H1 (cell line): ENCODE results near the gene PRKN. TPM values are rescaled to one million over a fixed set of nuclear protein-coding genes. Genes with fewer than 3 reads are reported as not detected.

Experiments used
- CTCF ChIA-PET: fragments of 300-600 bp; sonication (Branson Sonifier 250); formaldehyde crosslinking; loops from one replicate; lab custom pipeline; 2021; ENCODE audit not compliant: partially characterized antibody; lab: Charles Lee
- POLR2A ChIA-PET: fragments of 300-600 bp; sonication (Branson Sonifier 250); formaldehyde crosslinking; loops from one replicate; lab custom pipeline; 2021; ENCODE audit warnings: inconsistent platforms; ENCODE audit not compliant: partially characterized antibody; lab: Charles Lee
- DNase-seq, 2 experiments: peaks; one replicate each; pipeline versions ENCODE4 v3.0.0 to v3.0.0-alpha.2; 2010 to 2022; ENCODE audit warnings: low spot score in 2 of 2, low read depth in 1 of 2, mixed read lengths in 1 of 2
- FAIRE-seq: peaks from 2 replicates; lab custom pipeline; 2011; peaks lifted over from hg19 to GRCh38; lab: Jason Lieb, UNC
- H2AFZ ChIP-seq: 2 replicates; pipeline ENCODE4 v1.8.1; 2012; ENCODE audit warnings: low read length, inconsistent platforms
- H2AK5ac ChIP-seq: 2 replicates; pipeline ENCODE4 v1.6.1; 2013; ENCODE audit warnings: low read depth, low read length
- H2BK120ac ChIP-seq: replicated peaks from 2 replicates; pipeline ENCODE3; 2013; ENCODE audit warnings: low read depth, low read length, inconsistent platforms
- H2BK12ac ChIP-seq: 2 replicates; pipeline ENCODE4 v1.6.1; 2013; ENCODE audit warnings: low read depth, low read length
- H2BK15ac ChIP-seq: 2 replicates; pipeline ENCODE4 v1.6.1; 2013; ENCODE audit warnings: low read length
- H2BK20ac ChIP-seq: 2 replicates; pipeline ENCODE4 v1.6.1; 2013; ENCODE audit warnings: low read length
- H2BK5ac ChIP-seq: 2 replicates; pipeline ENCODE4 v1.6.1; 2013; ENCODE audit warnings: low read depth, low read length
- H3K14ac ChIP-seq: 2 replicates; pipeline ENCODE4 v1.6.1; 2013; ENCODE audit warnings: inconsistent platforms; ENCODE audit not compliant: insufficient read length
- H3K18ac ChIP-seq: 2 replicates; pipeline ENCODE4 v1.6.1; 2013; ENCODE audit warnings: low read length; ENCODE audit errors: extremely low read depth
- H3K23ac ChIP-seq: 2 replicates; pipeline ENCODE4 v1.6.1; 2013; ENCODE audit warnings: inconsistent platforms; ENCODE audit not compliant: insufficient read length
- H3K23me2 ChIP-seq: 2 replicates; pipeline ENCODE4 v1.6.1; 2013; ENCODE audit warnings: low read depth, low read length
- H3K27ac ChIP-seq: 2 replicates; pipeline ENCODE4 v1.6.1; 2011; ENCODE audit warnings: low read depth, low read length, inconsistent platforms
- H3K27me3 ChIP-seq, 4 experiments: replicated peaks in 1 of 4; 1 replicate in 1 of 4; 2 replicates in 3 of 4; pipeline versions ENCODE4 v1.6.1 to v1.8.1; 2011 to 2013; ENCODE audit warnings: low read length in 3 of 4, mild to moderate bottlenecking in 3 of 4, inconsistent platforms in 2 of 4, mixed read lengths in 2 of 4, moderate library complexity in 1 of 4; ENCODE audit not compliant: control insufficient read depth in 3 of 4, insufficient read depth in 3 of 4; ENCODE audit errors: extremely low read depth in 1 of 4
- H3K36me3 ChIP-seq, 4 experiments: 2 replicates each; pipeline versions ENCODE4 v1.6.1 to v1.8.1; 2011 to 2013; ENCODE audit warnings: mild to moderate bottlenecking in 4 of 4, low read length in 3 of 4, moderate library complexity in 2 of 4, control low read depth in 1 of 4, inconsistent platforms in 1 of 4; ENCODE audit not compliant: insufficient read depth in 4 of 4, control insufficient read depth in 2 of 4
- H3K4ac ChIP-seq: replicated peaks from 2 replicates; pipeline ENCODE3; 2013; ENCODE audit warnings: low read length, low read depth, mixed read lengths, inconsistent platforms; ENCODE audit not compliant: insufficient read length
- H3K4me1 ChIP-seq, 4 experiments: replicated peaks in 1 of 4; 1 replicate in 1 of 4; 2 replicates in 3 of 4; pipeline versions ENCODE4 v1.6.1 to v1.8.1; 2011 to 2013; ENCODE audit warnings: low read length in 3 of 4, inconsistent platforms in 2 of 4, mixed read lengths in 1 of 4; ENCODE audit not compliant: insufficient read depth in 4 of 4, control insufficient read depth in 3 of 4
- H3K4me2 ChIP-seq, 2 experiments: 2 replicates each; pipeline versions ENCODE4 v1.6.1 to v1.8.1; 2011 to 2013; ENCODE audit warnings: low read depth in 2 of 2, low read length in 2 of 2, control low read depth in 1 of 2, inconsistent platforms in 1 of 2, mild to moderate bottlenecking in 1 of 2; ENCODE audit not compliant: insufficient read depth in 1 of 2
- H3K4me3 ChIP-seq, 4 experiments: fragments of 200-600, 300-600 bp in 1 of 4; sonication (generic), shearing (Covaris generic), sonication (Bioruptor Twin) in 1 of 4; 2 replicates each; pipeline versions ENCODE4 v1.5.1 to v1.8.1; 2011 to 2016; ENCODE audit warnings: low read length in 4 of 4, low read depth in 3 of 4, control low read depth in 2 of 4, inconsistent platforms in 2 of 4, mild to moderate bottlenecking in 2 of 4, mixed read lengths in 1 of 4, moderate library complexity in 1 of 4; ENCODE audit not compliant: insufficient read depth in 2 of 4; ENCODE audit errors: extremely low read depth in 1 of 4
- H3K56ac ChIP-seq: replicated peaks from 2 replicates; pipeline ENCODE3; 2013; ENCODE audit warnings: low read depth, mild to moderate bottlenecking, mixed read lengths, low read length, inconsistent platforms; ENCODE audit not compliant: insufficient read length
- H3K79me1 ChIP-seq: 2 replicates; pipeline ENCODE4 v1.6.1; 2013; ENCODE audit warnings: low read depth, low read length, control low read depth
- H3K79me2 ChIP-seq, 2 experiments: 2 replicates each; pipeline versions ENCODE4 v1.6.1 to v1.8.1; 2012 to 2013; ENCODE audit warnings: low read length in 2 of 2, mild to moderate bottlenecking in 2 of 2, inconsistent platforms in 1 of 2; ENCODE audit not compliant: insufficient read depth in 2 of 2, control insufficient read depth in 1 of 2
- H3K9ac ChIP-seq, 4 experiments: replicated peaks in 1 of 4; 1 replicate in 1 of 4; 2 replicates in 3 of 4; pipeline versions ENCODE4 v1.6.1 to v1.8.1; 2011 to 2013; ENCODE audit warnings: low read depth in 3 of 4, low read length in 3 of 4, control low read depth in 2 of 4, mild to moderate bottlenecking in 2 of 4, moderate library complexity in 2 of 4, inconsistent platforms in 1 of 4; ENCODE audit errors: extremely low read depth in 1 of 4
- H3K9me3 ChIP-seq, 2 experiments: 2 replicates each; pipeline versions ENCODE4 v1.6.1 to v1.8.1; 2012 to 2013; ENCODE audit warnings: mild to moderate bottlenecking in 2 of 2, moderate library complexity in 2 of 2, control low read depth in 1 of 2, inconsistent platforms in 1 of 2, low read depth in 1 of 2, low read length in 1 of 2, mixed read lengths in 1 of 2; ENCODE audit not compliant: insufficient read depth in 2 of 2
- H4K20me1 ChIP-seq, 2 experiments: replicated peaks in 1 of 2; 2 replicates each; pipeline versions ENCODE3 to v1.8.1; 2011 to 2013; ENCODE audit warnings: inconsistent platforms in 2 of 2, low read length in 2 of 2, mild to moderate bottlenecking in 1 of 2; ENCODE audit not compliant: insufficient read depth in 2 of 2, control insufficient read depth in 1 of 2
- H4K5ac ChIP-seq: 2 replicates; pipeline ENCODE4 v1.6.1; 2013; ENCODE audit warnings: low read length, low read depth, mixed read lengths, inconsistent platforms; ENCODE audit not compliant: insufficient read length
- H4K8ac ChIP-seq: 2 replicates; pipeline ENCODE4 v1.8.0; 2013; ENCODE audit warnings: mild to moderate bottlenecking, moderate library complexity, low read length, inconsistent platforms; ENCODE audit not compliant: insufficient read depth; ENCODE audit errors: extremely low read depth
- H4K91ac ChIP-seq: replicated peaks from 2 replicates; pipeline ENCODE3; 2013; ENCODE audit warnings: low read length, mixed read lengths, inconsistent platforms; ENCODE audit not compliant: insufficient read length
- ASH2L ChIP-seq: fragments of 200-600, 300-600 bp; sonication (generic); IDR thresholded peaks from one replicate; pipeline ENCODE4 v1.7.1; 2017; ENCODE audit warnings: low read length
- EGR1 ChIP-seq: IDR thresholded peaks from 2 replicates; pipeline ENCODE4 v1.6.1; 2011; ENCODE audit warnings: low read depth, low read length, borderline replicate concordance
- EP300 ChIP-seq, 2 experiments: IDR thresholded peaks; 1 replicate in 1 of 2; 2 replicates in 1 of 2; pipeline ENCODE4 v1.6.1; 2011 to 2012; ENCODE audit warnings: low read depth in 2 of 2, low read length in 2 of 2, mild to moderate bottlenecking in 2 of 2, borderline replicate concordance in 1 of 2, inconsistent platforms in 1 of 2, moderate library complexity in 1 of 2
- EZH2 ChIP-seq: fragments of 200-600 bp; sonication (generic); IDR thresholded peaks from 2 replicates; pipeline ENCODE4 v1.7.1; 2012; ENCODE audit warnings: low read depth, mild to moderate bottlenecking, moderate library complexity, low read length, inconsistent platforms; ENCODE audit not compliant: severe bottlenecking
- NRF1 ChIP-seq: IDR thresholded peaks from 2 replicates; pipeline ENCODE4 v1.6.1; 2011; ENCODE audit warnings: mild to moderate bottlenecking, low read depth, low read length, improper control_type of control experiment
- SUZ12 ChIP-seq: fragments of 200-600 bp; sonication (generic); IDR thresholded peaks from 2 replicates; pipeline ENCODE4 v1.6.1; 2012; ENCODE audit warnings: mild to moderate bottlenecking, inconsistent platforms, low read length, moderate library complexity, mixed read lengths
- TBP ChIP-seq: IDR thresholded peaks from 2 replicates; pipeline ENCODE4 v1.6.1; 2011; ENCODE audit warnings: low read depth, low read length, improper control_type of control experiment
- ZNF274 ChIP-seq: IDR thresholded peaks from 2 replicates; pipeline ENCODE4 v1.7.0; 2012; ENCODE audit warnings: low read length, borderline replicate concordance; ENCODE audit errors: extremely low read depth
- polyA plus RNA-seq, 7 experiments: library from polyadenylated mRNA; depleted of rRNA in 3 of 7; stranded (reverse) in 5 of 7; unstranded in 2 of 7; fragments of >200 nt in 5 of 7; fragments of 200-250 nt in 2 of 7; gene quantifications; 1 replicate in 5 of 7; 2 replicates in 1 of 7; 4 replicates in 1 of 7; pipeline versions ENCODE4 v1.2.1 to v1.2.3, GENCODE V29; 2011 to 2013; ENCODE audit warnings: missing spikeins in 2 of 7, mixed read lengths in 2 of 7
- total RNA-seq: library from RNA; stranded (reverse); fragmentation: NEBNext Ultra II Directional; extraction: Animal tissue kit (Norgen Biotek cat#: 25700); gene quantifications from 2 replicates; pipeline ENCODE4 v1.2.1, GENCODE V29; 2021
- TF ChIP-seq, protein P1 (sequence below), 3 experiments: IDR thresholded peaks; 1 replicate in 2 of 3; 2 replicates in 1 of 3; pipeline versions ENCODE4 v1.5.1 to v1.6.1; 2011; ENCODE audit warnings: low read length in 3 of 3, mild to moderate bottlenecking in 3 of 3, inconsistent platforms in 2 of 3, low read depth in 1 of 3, moderate library complexity in 1 of 3; ENCODE audit not compliant: insufficient read depth in 1 of 3; ENCODE audit errors: control extremely low read depth in 1 of 3

PRKN gene
- total and polyA plus RNA-seq, 2 of the 8 experiments (the other 6 are each of a cell fraction or from before 2014, with no cell fraction given): 0.13 to 0.29 TPM

DNA sequence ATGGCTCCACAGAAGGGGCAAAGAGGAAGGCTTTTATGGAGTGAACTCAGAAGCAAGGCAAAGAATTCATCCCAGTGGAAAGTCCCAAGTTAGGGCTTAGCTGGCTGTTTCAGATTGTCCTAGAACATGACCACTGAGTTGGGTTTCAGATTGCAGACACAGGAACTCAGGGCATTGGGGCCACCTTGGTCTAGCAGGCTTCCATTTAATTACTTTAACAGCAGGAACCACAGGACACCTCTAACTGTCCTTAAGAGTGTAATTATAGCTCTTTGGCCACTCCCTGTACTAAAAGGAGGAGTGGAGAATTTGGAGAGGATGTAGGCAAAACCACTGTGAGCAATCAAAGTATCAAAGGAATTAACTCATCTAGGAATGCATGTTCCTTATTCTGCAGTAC is 1303.1 kb downstream of the PRKN start:
- FAIRE-seq (no peak), DNase-seq (no peak)
- no peak overlapping the region for H4K91ac ChIP-seq
- H3K79me1 ChIP-seq: no peaks in the 10 kb centered on the region
- no peak overlapping the region for H3K56ac ChIP-seq
- H3K4me3 ChIP-seq: no peak overlapping the region
- H3K9ac ChIP-seq: no peak overlapping the region
- peaks cover 0 to 3% of the 10 kb centered on the region in 2 experiments; a peak in 1 of 4 replicates for H3K9me3 ChIP-seq
- no peak overlapping the region for H2BK20ac ChIP-seq
- ChIA-PET POLR2A (no interaction called here), CTCF (interaction anchor here (1.1 to 1.6 kb wide), 2 partner anchors 11 to 74 kb away, joined by 4 to 5 read pairs; no protein-coding TSS in a partner anchor)
- H2BK15ac ChIP-seq: no peak overlapping the region
- no peak overlapping the region; the same call in 1 of the 2 replicates for H2AFZ ChIP-seq
- H2AK5ac ChIP-seq: no peak overlapping the region
- no peak overlapping the region for H2BK5ac ChIP-seq
- no peak overlapping the region for H3K27ac ChIP-seq
- H3K4me2 ChIP-seq: no peak overlapping the region
- H3K79me2 ChIP-seq: no peaks in the 10 kb centered on the region
- H4K8ac ChIP-seq: no peak overlapping the region
- H4K20me1 ChIP-seq: no peaks in the 10 kb centered on the region
- no peaks in the 10 kb centered on the region for H3K27me3 ChIP-seq
- H3K18ac ChIP-seq: no peak overlapping the region
- no peaks in the 10 kb centered on the region for H3K36me3 ChIP-seq
- H3K23ac ChIP-seq: no peak overlapping the region
- no peak overlapping the region for H2BK12ac ChIP-seq
- no peaks in the 10 kb centered on the region for H3K23me2 ChIP-seq
- H3K4me1 ChIP-seq: no peaks in the 10 kb centered on the region
- no peak overlapping the region for H3K4ac ChIP-seq
- no peak overlapping the region for H2BK120ac ChIP-seq
- no peak overlapping the region for H3K14ac ChIP-seq
- no peak overlapping the region for H4K5ac ChIP-seq
- TF ChIP-seq ZNF274 (no peak), NRF1 (no peak), EZH2 (no peak), EP300 (IDR thresholded peaks at IDR 0.05; ENCODE audit: borderline replicate concordance in 1 of 2, low read depth in 2 of 2, low read length in 2 of 2) (no peak), SUZ12 (no peak), EGR1 (no peak), ASH2L (no peak), TBP (no peak)
- TF ChIP-seq, protein P1, sequence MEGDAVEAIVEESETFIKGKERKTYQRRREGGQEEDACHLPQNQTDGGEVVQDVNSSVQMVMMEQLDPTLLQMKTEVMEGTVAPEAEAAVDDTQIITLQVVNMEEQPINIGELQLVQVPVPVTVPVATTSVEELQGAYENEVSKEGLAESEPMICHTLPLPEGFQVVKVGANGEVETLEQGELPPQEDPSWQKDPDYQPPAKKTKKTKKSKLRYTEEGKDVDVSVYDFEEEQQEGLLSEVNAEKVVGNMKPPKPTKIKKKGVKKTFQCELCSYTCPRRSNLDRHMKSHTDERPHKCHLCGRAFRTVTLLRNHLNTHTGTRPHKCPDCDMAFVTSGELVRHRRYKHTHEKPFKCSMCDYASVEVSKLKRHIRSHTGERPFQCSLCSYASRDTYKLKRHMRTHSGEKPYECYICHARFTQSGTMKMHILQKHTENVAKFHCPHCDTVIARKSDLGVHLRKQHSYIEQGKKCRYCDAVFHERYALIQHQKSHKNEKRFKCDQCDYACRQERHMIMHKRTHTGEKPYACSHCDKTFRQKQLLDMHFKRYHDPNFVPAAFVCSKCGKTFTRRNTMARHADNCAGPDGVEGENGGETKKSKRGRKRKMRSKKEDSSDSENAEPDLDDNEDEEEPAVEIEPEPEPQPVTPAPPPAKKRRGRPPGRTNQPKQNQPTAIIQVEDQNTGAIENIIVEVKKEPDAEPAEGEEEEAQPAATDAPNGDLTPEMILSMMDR (IDR thresholded peaks at IDR 0.05; ENCODE audit: control extremely low read depth in 1 of 3, insufficient read depth in 1 of 3, low read depth in 1 of 3, low read length in 3 of 3): no peak
